ENCODE measurements around the gene TBC1D14.
"Not testable (repeated sequence)": the region's sequence is repeated elsewhere in the genome, so short reads cannot be mapped to it uniquely, and the experiment has no call there.

Gene TBC1D14

GRCh38 chr4:6972911-6973310 is 63.3 kb downstream of the TBC1D14 start:
- no peak for DNase-seq

- DNase-seq, result peak; percentile 86 to 92 (median 88)
Measured at GRCh38 chr4:6974138-6974848, 64.7 kb downstream of the TBC1D14 start.

- not testable (repeated sequence) for DNase-seq
Measured at GRCh38 chr4:6977846-6978245, 68.2 kb downstream of the TBC1D14 start.

GRCh38 chr4:6983544-6984142 is 74.0 kb downstream of the TBC1D14 start:
- peak in 3 of 4 experiments; percentile 13 to 57 (median 46) for DNase-seq

GRCh38 chr4:6984612-6985425 is 75.2 kb downstream of the TBC1D14 start:
- peak in 1 of 4 experiments; percentile 14 for DNase-seq

- DNase-seq, result peak in 3 of 4 experiments; percentile 46 to 70 (median 56)
Measured at GRCh38 chr4:6986072-6986780, 76.6 kb downstream of the TBC1D14 start.

- peak; percentile 94 to 98 (median 96) for DNase-seq
Measured at GRCh38 chr4:6986781-6987587, 77.4 kb downstream of the TBC1D14 start.

- DNase-seq, result peak; percentile 3 to 32 (median 24)
Measured at GRCh38 chr4:6987588-6987961, 77.9 kb downstream of the TBC1D14 start.

GRCh38 chr4:6988016-6988715 is 78.5 kb downstream of the TBC1D14 start:
- DNase-seq, result no peak

GRCh38 chr4:6989331-6989923 is 79.8 kb downstream of the TBC1D14 start:
- DNase-seq, result peak in 3 of 4 experiments; percentile 42 to 44 (median 43)

- no peak for DNase-seq
Measured at GRCh38 chr4:6990661-6991060, 81.0 kb downstream of the TBC1D14 start.

- DNase-seq, result no peak
Measured at GRCh38 chr4:6991249-6991648, 81.6 kb downstream of the TBC1D14 start.

GRCh38 chr4:6991771-6992557 is 82.3 kb downstream of the TBC1D14 start:
- peak; percentile 74 to 81 (median 78) for DNase-seq

- no peak for DNase-seq
Measured at GRCh38 chr4:6992728-6993677, 83.4 kb downstream of the TBC1D14 start.

- DNase-seq, result no peak
Measured at GRCh38 chr4:6996481-6996880, 86.9 kb downstream of the TBC1D14 start.

GRCh38 chr4:6999172-7000086 is 89.8 kb downstream of the TBC1D14 start:
- DNase-seq, result peak in 2 of 4 experiments; percentile 14 to 27

- DNase-seq, result no peak
Measured at GRCh38 chr4:7000421-7001176, 91.0 kb downstream of the TBC1D14 start.

All from suppressor macrophage (primary cell).